MM.1S (cell line): ENCODE results near the gene PCP4.

Experiments used
- EZH2phosphoT487 ChIP-seq: fragments of 300-600 bp; sonication (generic); IDR thresholded peaks from 2 replicates; pipeline ENCODE4 v1.6.1; 2018; ENCODE audit warnings: antibody characterized with exemption, low read length
- TF ChIP-seq, protein P1 (sequence below): fragments of 300-600 bp; sonication (generic); IDR thresholded peaks from 2 replicates; pipeline ENCODE4 v1.5.1; 2016; ENCODE audit warnings: antibody characterized with exemption, low read length, mixed read lengths

DNA sequence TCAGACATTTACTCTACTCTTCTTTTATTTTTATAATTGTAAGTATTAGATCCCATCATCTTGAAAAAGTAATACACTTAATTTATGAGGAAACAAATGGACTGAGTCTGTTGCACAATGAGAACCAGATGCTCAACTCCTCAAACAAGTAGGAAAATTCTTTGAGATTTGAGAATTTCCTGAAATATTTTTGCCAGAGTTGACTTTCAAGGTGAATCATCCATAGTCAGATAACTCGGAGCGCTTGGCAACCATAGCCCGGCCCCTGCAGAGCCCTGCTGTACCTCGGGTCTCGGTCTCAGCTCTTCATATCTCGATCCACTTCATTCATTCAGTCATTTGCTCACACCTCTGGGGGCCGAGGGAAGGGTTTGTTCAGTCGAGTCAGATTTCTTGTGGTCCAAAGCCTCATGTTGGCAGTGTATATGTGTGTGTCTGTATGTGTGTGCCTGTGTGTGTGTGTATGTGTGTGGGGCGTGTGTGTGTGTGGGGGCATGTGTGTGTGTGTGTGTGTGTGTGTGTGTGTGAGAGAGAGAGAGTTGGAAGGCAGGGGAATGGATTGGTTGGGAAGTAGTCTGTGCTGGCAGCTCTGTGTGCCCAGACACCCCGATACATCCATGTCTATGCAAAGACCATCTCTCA is 18.1 kb upstream of the PCP4 start:
- TF ChIP-seq, protein P1, sequence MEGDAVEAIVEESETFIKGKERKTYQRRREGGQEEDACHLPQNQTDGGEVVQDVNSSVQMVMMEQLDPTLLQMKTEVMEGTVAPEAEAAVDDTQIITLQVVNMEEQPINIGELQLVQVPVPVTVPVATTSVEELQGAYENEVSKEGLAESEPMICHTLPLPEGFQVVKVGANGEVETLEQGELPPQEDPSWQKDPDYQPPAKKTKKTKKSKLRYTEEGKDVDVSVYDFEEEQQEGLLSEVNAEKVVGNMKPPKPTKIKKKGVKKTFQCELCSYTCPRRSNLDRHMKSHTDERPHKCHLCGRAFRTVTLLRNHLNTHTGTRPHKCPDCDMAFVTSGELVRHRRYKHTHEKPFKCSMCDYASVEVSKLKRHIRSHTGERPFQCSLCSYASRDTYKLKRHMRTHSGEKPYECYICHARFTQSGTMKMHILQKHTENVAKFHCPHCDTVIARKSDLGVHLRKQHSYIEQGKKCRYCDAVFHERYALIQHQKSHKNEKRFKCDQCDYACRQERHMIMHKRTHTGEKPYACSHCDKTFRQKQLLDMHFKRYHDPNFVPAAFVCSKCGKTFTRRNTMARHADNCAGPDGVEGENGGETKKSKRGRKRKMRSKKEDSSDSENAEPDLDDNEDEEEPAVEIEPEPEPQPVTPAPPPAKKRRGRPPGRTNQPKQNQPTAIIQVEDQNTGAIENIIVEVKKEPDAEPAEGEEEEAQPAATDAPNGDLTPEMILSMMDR = no peak
- no peak for TF ChIP-seq EZH2phosphoT487
